ENCODE data around the gene PCSK4. TPM values are rescaled to one million over a fixed set of nuclear protein-coding genes. Genes with fewer than 3 reads are reported as not detected.

PCSK4 gene
- total and polyA plus RNA-seq, 2 of the 4 experiments (the other 2 are of a cell fraction): 0.72 to 1.7 TPM

GRCh38 chr19:1510442-1510806, 20.3 kb upstream of the PCSK4 start:
- Histone ChIP-seq H2BK120ac (ENCODE audit: low read depth, low read length) (no peak overlapping the region), H3K27me3 (ENCODE audit: control insufficient read depth, insufficient read depth, low read length) (no peaks in the 10 kb centered on the region), H2AK5ac (ENCODE audit: low read depth, low read length) (peak overlapping the region; percentile 43; the same call in 1 of the 2 replicates), H3K4me1 (ENCODE audit: control insufficient read depth, insufficient read depth, low read length) (peaks cover 6% of the 10 kb centered on the region), H3K14ac (replicated peaks; ENCODE audit: low read depth, low read length) (no peak overlapping the region), H4K91ac (ENCODE audit: insufficient read depth, low read depth, low read length) (no peak overlapping the region), H3K36me3 (ENCODE audit: control insufficient read depth, insufficient read depth, low read length) (peaks cover 11% of the 10 kb centered on the region; the same call in 1 of the 2 replicates), H2AFZ (replicated peaks; ENCODE audit: low read length, poor library complexity) (no peak overlapping the region), H3K56ac (ENCODE audit: extremely low read depth, insufficient read depth, low read length) (no peak overlapping the region), H4K20me1 (ENCODE audit: insufficient read depth, low read length) (peaks cover 6% of the 10 kb centered on the region; the same call in 1 of the 2 replicates), H3K18ac (ENCODE audit: low read depth, low read length) (no peak overlapping the region), H3K9me3 (ENCODE audit: control insufficient read depth, insufficient read depth, low read length) (no peaks in the 10 kb centered on the region), H3K79me1 (ENCODE audit: low read depth in 1 of 2, low read length in 2 of 2) (peaks cover 4 to 15% of the 10 kb centered on the region in 2 experiments; a peak in 1 of 4 replicates), H4K8ac (ENCODE audit: low read depth in 2 of 2, low read length in 2 of 2) (no peak overlapping the region), H3K4me2 (ENCODE audit: low read depth, low read length) (no peak overlapping the region), H3K23ac (ENCODE audit: low read depth, low read length) (no peak overlapping the region), H2AK9ac (replicated peaks; ENCODE audit: low read depth, low read length, poor library complexity) (no peak overlapping the region), H3K4ac (ENCODE audit: low read depth, low read length) (no peak overlapping the region), H3K27ac (ENCODE audit: insufficient read depth, low read length) (no peak overlapping the region), H4K5ac (ENCODE audit: low read depth, low read length) (no peak overlapping the region), H3K9me1 (ENCODE audit: insufficient read depth, low read length) (no peaks in the 10 kb centered on the region; the same call in 1 of the 2 replicates), H3K4me3 (ENCODE audit: insufficient read depth, low read depth, low read length) (no peak overlapping the region), H2BK5ac (ENCODE audit: low read depth, low read length, poor library complexity, severe bottlenecking) (no peak overlapping the region), H2BK20ac (ENCODE audit: low read depth, low read length) (no peak overlapping the region), H2BK15ac (ENCODE audit: low read depth, low read length) (no peak overlapping the region), H3K9ac (ENCODE audit: low read depth, low read length) (no peak overlapping the region)
- intact Hi-C loops (cut with micrococcal nuclease): no loop called here
- DNase-seq: no peak
- in situ Hi-C loops (cut with MboI; ENCODE audit: low sequenced_read_pairs): no loop called here
- CTCF ChIA-PET: no interaction called here
- dilution Hi-C loops (cut with HindIII; ENCODE audit: low sequenced_read_pairs, unreplicated experiment): no loop called here
- TF ChIP-seq BHLHE40 (IDR thresholded peaks at IDR 0.05; ENCODE audit: low read depth, low read length) (no peak), CEBPB (IDR thresholded peaks at IDR 0.05; ENCODE audit: low read depth, low read length) (no peak), CHD1 (IDR thresholded peaks at IDR 0.05; ENCODE audit: low read depth, low read length) (no peak), RCOR1 (IDR thresholded peaks at IDR 0.05; ENCODE audit: insufficient replicate concordance, low read length) (no peak)
- BruUV-seq (replicated peaks): no TSS peak
- no peak for ATAC-seq (ENCODE audit: low read depth)
- POLR2A ChIA-PET (ENCODE audit: unreplicated experiment): no interaction called here
- 42% methylated on average over 9 of the region's 25 CpGs; no CpG with 5 or more reads in 1 of the 2 experiments for WGBS, 2 experiments (ENCODE audit: extremely low coverage in 2 of 2, insufficient read length in 1 of 2)

Data from IMR-90 (cell line).